CD14-positive monocyte (primary cell): ENCODE results near the gene PSMD3. TPM values are rescaled to one million over a fixed set of nuclear protein-coding genes. Genes with fewer than 3 reads are reported as not detected.

Experiments used
- DNase-seq, 3 donors: peaks; one replicate each; pipeline ENCODE4 v3.0.0-alpha.2; 2011 to 2022
- H2AFZ ChIP-seq: 2 replicates; pipeline ENCODE4 v1.6.0; 2012; ENCODE audit warnings: mild to moderate bottlenecking, low read depth, low read length, inconsistent platforms; ENCODE audit not compliant: insufficient read depth, poor library complexity, severe bottlenecking
- H3K27ac ChIP-seq, 2 donors: 1 replicate in 1 of 2; 2 replicates in 1 of 2; pipeline ENCODE4 v1.5.1; 2012 to 2013; ENCODE audit warnings: low read length in 2 of 2, control low read depth in 1 of 2, inconsistent platforms in 1 of 2, low read depth in 1 of 2, mild to moderate bottlenecking in 1 of 2
- H3K27me3 ChIP-seq, 2 donors: one replicate each; pipeline versions ENCODE4 v1.6.0 to v1.6.1; 2011 to 2013; ENCODE audit warnings: low read length in 2 of 2; ENCODE audit not compliant: control insufficient read depth in 2 of 2, insufficient read depth in 2 of 2
- H3K36me3 ChIP-seq, 2 donors: replicated peaks in 1 of 2; 1 replicate in 1 of 2; 2 replicates in 1 of 2; pipeline versions ENCODE4 v1.5.1 to v1.6.1; 2012 to 2013; ENCODE audit warnings: low read length in 2 of 2, control low read depth in 1 of 2, inconsistent platforms in 1 of 2, mild to moderate bottlenecking in 1 of 2; ENCODE audit not compliant: insufficient read depth in 2 of 2, control insufficient read depth in 1 of 2
- H3K4me1 ChIP-seq, 2 donors: 1 replicate in 1 of 2; 2 replicates in 1 of 2; pipeline versions ENCODE4 v1.5.1 to v1.6.1; 2012 to 2013; ENCODE audit warnings: low read length in 2 of 2, control low read depth in 1 of 2, inconsistent platforms in 1 of 2, mild to moderate bottlenecking in 1 of 2, moderate library complexity in 1 of 2; ENCODE audit not compliant: insufficient read depth in 2 of 2, control insufficient read depth in 1 of 2
- H3K4me2 ChIP-seq: replicated peaks from 2 replicates; pipeline ENCODE3; 2012; ENCODE audit warnings: low read length, moderate library complexity, mild to moderate bottlenecking; ENCODE audit not compliant: poor library complexity, severe bottlenecking; ENCODE audit errors: extremely low read depth
- H3K4me3 ChIP-seq, 3 experiments: fragments of 200-600 bp in 1 of 3; sonication (generic) in 1 of 3; replicated peaks in 1 of 3; 1 replicate in 2 of 3; 2 replicates in 1 of 3; pipeline ENCODE4 v1.5.1; 2011 to 2013; ENCODE audit warnings: low read length in 3 of 3, mild to moderate bottlenecking in 3 of 3, control low read depth in 2 of 3, low read depth in 2 of 3, inconsistent platforms in 1 of 3, moderate library complexity in 1 of 3
- H3K79me2 ChIP-seq: 2 replicates; pipeline ENCODE4 v1.6.0; 2012; ENCODE audit warnings: mild to moderate bottlenecking, control low read depth, inconsistent platforms, low read length, moderate library complexity; ENCODE audit not compliant: insufficient read depth
- H3K9ac ChIP-seq: 2 replicates; pipeline ENCODE4 v1.6.0; 2017; ENCODE audit warnings: low read length, mild to moderate bottlenecking; ENCODE audit not compliant: insufficient read depth, poor library complexity, severe bottlenecking
- H3K9me3 ChIP-seq, 2 donors: replicated peaks in 1 of 2; 1 replicate in 1 of 2; 2 replicates in 1 of 2; pipeline versions ENCODE4 v1.5.1 to v1.6.1; 2012 to 2013; ENCODE audit warnings: low read length in 2 of 2, control low read depth in 1 of 2; ENCODE audit not compliant: control insufficient read depth in 1 of 2, insufficient read depth in 1 of 2
- H4K20me1 ChIP-seq: 2 replicates; pipeline ENCODE4 v1.6.0; 2012; ENCODE audit warnings: mild to moderate bottlenecking, low read length, control low read depth, moderate library complexity; ENCODE audit not compliant: insufficient read depth
- H3K27ac Mint-ChIP-seq, 7 donors: one replicate each; pipeline ENCODE4 v1.8.0; 2020; ENCODE audit warnings: mild to moderate bottlenecking in 7 of 7, mixed read lengths in 7 of 7, moderate library complexity in 6 of 7, inconsistent platforms in 2 of 7
- H3K27me3 Mint-ChIP-seq, 3 donors: one replicate each; pipeline ENCODE4 v1.8.0; 2021 to 2022; ENCODE audit warnings: low read depth in 3 of 3, mild to moderate bottlenecking in 3 of 3, mixed read lengths in 3 of 3, moderate library complexity in 3 of 3, inconsistent platforms in 1 of 3
- H3K36me3 Mint-ChIP-seq, 2 donors: one replicate each; pipeline ENCODE4 v1.8.0; 2020; ENCODE audit warnings: mixed read lengths in 2 of 2, inconsistent platforms in 1 of 2, mild to moderate bottlenecking in 1 of 2
- H3K4me1 Mint-ChIP-seq: one replicate; pipeline ENCODE4 v1.8.0; 2020; ENCODE audit warnings: mild to moderate bottlenecking, mixed read lengths
- H3K4me3 Mint-ChIP-seq, 2 donors: one replicate each; pipeline ENCODE4 v1.8.0; 2020; ENCODE audit warnings: mild to moderate bottlenecking in 2 of 2, mixed read lengths in 2 of 2, moderate library complexity in 1 of 2
- H3K9me3 Mint-ChIP-seq, 7 donors: one replicate each; pipeline ENCODE4 v1.8.0; 2020 to 2022; ENCODE audit warnings: mixed read lengths in 7 of 7, mild to moderate bottlenecking in 6 of 7, moderate library complexity in 6 of 7, inconsistent platforms in 2 of 7
- CTCF ChIP-seq: fragments of 200-600 bp; IDR thresholded peaks from one replicate; pipeline ENCODE4 v1.8.0; 2022; ENCODE audit warnings: antibody characterized with exemption, mild to moderate bottlenecking
- WGBS: methylation state at CpG from one replicate; pipeline ENCODE4 v1.1.5; 2013; ENCODE audit warnings: missing lambda C conversion rate; ENCODE audit not compliant: insufficient coverage; 5-methylcytosine and 5-hydroxymethylcytosine counted together
- intact Hi-C, 2 donors: fragments of 100-400 bp; cut with micrococcal nuclease; formaldehyde crosslinking; loops; one replicate each; pipeline versions ENCODE4 v1.15.0 to v1.15.1; 2023
- polyA plus RNA-seq, 3 donors: library from polyadenylated mRNA; depleted of rRNA in 1 of 3; unstranded in 2 of 3; stranded (reverse) in 1 of 3; fragments of 300-500 nt in 2 of 3; fragments of >200 nt in 1 of 3; fragmentation: Illumina TruSeq in 2 of 3; gene quantifications; 1 replicate in 2 of 3; 2 replicates in 1 of 3; pipeline ENCODE4 v1.2.3, GENCODE V29; 2012 to 2021

Gene PSMD3
- polyA plus RNA-seq, 3 donors = 48.4 to 63.2 (median 48.8) TPM

GRCh38 chr17:40032322-40033320 lies 52.0 kb downstream of the PSMD3 start:
- DNase-seq = no peak
- H3K4me3 Mint-ChIP-seq = no peak overlapping the region
- peaks cover 70 to 84% of the 10 kb centered on the region in 2 donors for H3K36me3 Mint-ChIP-seq
- Histone ChIP-seq H3K4me3 (no peak overlapping the region), H3K27ac (no peak overlapping the region), H3K27me3 (no peaks in the 10 kb centered on the region), H3K9me3 (no peaks in the 10 kb centered on the region), H3K9ac (no peak overlapping the region), H3K79me2 (no peaks in the 10 kb centered on the region), H3K36me3 (peaks cover 66 to 83% of the 10 kb centered on the region in 2 donors), H3K4me2 (no peak overlapping the region), H3K4me1 (no peaks in the 10 kb centered on the region), H4K20me1 (no peaks in the 10 kb centered on the region), H2AFZ (no peak overlapping the region)
- peaks cover 0 to 1% (median 0%) of the 10 kb centered on the region in 3 donors for H3K27me3 Mint-ChIP-seq
- 95% methylated on average over 16 of the region's 23 CpGs for WGBS
- no peak overlapping the region for H3K27ac Mint-ChIP-seq
- no peaks in the 10 kb centered on the region for H3K9me3 Mint-ChIP-seq
- TF ChIP-seq CTCF = no peak
- intact Hi-C loops = no loop called here
- H3K4me1 Mint-ChIP-seq = peaks cover 4% of the 10 kb centered on the region

- H3K27me3 Mint-ChIP-seq = peaks cover 0 to 1% (median 0%) of the 10 kb centered on the region in 3 donors
- Histone ChIP-seq H3K36me3 (peaks cover 63 to 76% of the 10 kb centered on the region in 2 donors), H3K9me3 (no peaks in the 10 kb centered on the region), H2AFZ (no peak overlapping the region), H3K79me2 (no peaks in the 10 kb centered on the region), H3K4me1 (no peaks in the 10 kb centered on the region), H3K4me3 (no peak overlapping the region), H3K27ac (no peak overlapping the region), H4K20me1 (no peaks in the 10 kb centered on the region), H3K4me2 (no peak overlapping the region), H3K27me3 (no peaks in the 10 kb centered on the region), H3K9ac (no peak overlapping the region)
- peaks cover 4% of the 10 kb centered on the region for H3K4me1 Mint-ChIP-seq
- WGBS = 77% methylated on average over 8 of the region's 8 CpGs
- intact Hi-C loops = no loop called here
- H3K27ac Mint-ChIP-seq = no peak overlapping the region
- no peaks in the 10 kb centered on the region for H3K9me3 Mint-ChIP-seq
- peaks cover 67 to 80% of the 10 kb centered on the region in 2 donors for H3K36me3 Mint-ChIP-seq
- DNase-seq = no peak
- TF ChIP-seq CTCF = no peak
- H3K4me3 Mint-ChIP-seq = no peak overlapping the region
Measured at GRCh38 chr17:40033339-40033738, 52.7 kb downstream of the PSMD3 start.
